AG20443 (cell line): ENCODE measurements around the gene GDPD4.
A peak's percentile ranks its signal among the peaks of the same experiment; 100 is the strongest.

Experiments
- DNase-seq: peaks from one replicate; pipeline ENCODE4 v3.0.0; 2012; ENCODE audit warnings: low spot score, mixed read lengths

The GDPD4 gene

GRCh38 chr11:77204754-77205466 is 96.6 kb downstream of the GDPD4 start:
- no peak for DNase-seq

GRCh38 chr11:77203901-77204753 is 97.4 kb downstream of the GDPD4 start:
- DNase-seq = no peak

GRCh38 chr11:77202941-77203900 is 98.3 kb downstream of the GDPD4 start:
- DNase-seq = no peak

GRCh38 chr11:77201991-77202841 is 99.3 kb downstream of the GDPD4 start:
- DNase-seq = no peak

- no peak for DNase-seq
Observed at GRCh38 chr11:77201370-77201769, 100.1 kb downstream of the GDPD4 start.

- no peak for DNase-seq
Observed at GRCh38 chr11:77200351-77201268, 100.9 kb downstream of the GDPD4 start.

- no peak for DNase-seq
Observed at GRCh38 chr11:77199137-77199745, 102.2 kb downstream of the GDPD4 start.

- no peak for DNase-seq
Observed at GRCh38 chr11:77198440-77198849, 103.0 kb downstream of the GDPD4 start.

GRCh38 chr11:77197626-77198320 is 103.7 kb downstream of the GDPD4 start:
- no peak for DNase-seq

GRCh38 chr11:77196961-77197360 is 104.5 kb downstream of the GDPD4 start:
- DNase-seq = no peak

- DNase-seq = no peak
Observed at GRCh38 chr11:77195071-77195755, 106.3 kb downstream of the GDPD4 start.

GRCh38 chr11:77193911-77194830 is 107.3 kb downstream of the GDPD4 start:
- DNase-seq = no peak

GRCh38 chr11:77193167-77193566 is 108.3 kb downstream of the GDPD4 start:
- DNase-seq = no peak

- peak; percentile 35 for DNase-seq
Observed at GRCh38 chr11:77191823-77192495, 109.5 kb downstream of the GDPD4 start.

- no peak for DNase-seq
Observed at GRCh38 chr11:77191429-77191822, 110.1 kb downstream of the GDPD4 start.

GRCh38 chr11:77190331-77191075 is 111.0 kb downstream of the GDPD4 start:
- DNase-seq = no peak
